ENCODE data around the gene ONECUT3. TPM values are rescaled to one million over a fixed set of nuclear protein-coding genes. Genes with fewer than 3 reads are reported as not detected.

The ONECUT3 gene
- polyA plus RNA-seq, 3 donors, result not detected

GRCh38 chr19:1763648-1764639 is 10.6 kb downstream of the ONECUT3 start:
- no peak overlapping the region for H3K27ac ChIP-seq (ENCODE audit: low read depth, low read length)
- 7 to 12% (median 8%) methylated on average over 39 of the region's 39 CpGs for WGBS, 3 donors

- 7 to 12% (median 10%) methylated on average over 15 of the region's 15 CpGs for WGBS, 3 donors
- no peak overlapping the region for H3K27ac ChIP-seq (ENCODE audit: low read depth, low read length)
Measured at GRCh38 chr19:1764729-1765128, 11.4 kb downstream of the ONECUT3 start.

- WGBS, 3 donors, result 9 to 12% (median 11%) methylated on average over 30 to 33 of the region's 33 CpGs
- H3K27ac ChIP-seq (ENCODE audit: low read depth, low read length), result no peak overlapping the region
Measured at GRCh38 chr19:1765232-1765903, 12.1 kb downstream of the ONECUT3 start.

- 4 to 7% (median 5%) methylated on average over 34 to 38 of the region's 38 CpGs for WGBS, 3 donors
- no peak overlapping the region for H3K27ac ChIP-seq (ENCODE audit: low read depth, low read length)
Measured at GRCh38 chr19:1765904-1766799, 12.8 kb downstream of the ONECUT3 start.

GRCh38 chr19:1766800-1767352 is 13.6 kb downstream of the ONECUT3 start:
- 18 to 21% (median 19%) methylated on average over 10 of the region's 10 CpGs for WGBS, 3 donors
- no peak overlapping the region for H3K27ac ChIP-seq (ENCODE audit: low read depth, low read length)

GRCh38 chr19:1767464-1767933 is 14.2 kb downstream of the ONECUT3 start:
- WGBS, 3 donors, result 4 to 6% (median 5%) methylated on average over 19 to 21 of the region's 21 CpGs
- no peak overlapping the region for H3K27ac ChIP-seq (ENCODE audit: low read depth, low read length)

GRCh38 chr19:1768248-1768647 is 14.9 kb downstream of the ONECUT3 start:
- WGBS, 3 donors, result 15 to 18% (median 17%) methylated on average over 13 of the region's 13 CpGs
- H3K27ac ChIP-seq (ENCODE audit: low read depth, low read length), result no peak overlapping the region

GRCh38 chr19:1768918-1769644 is 15.8 kb downstream of the ONECUT3 start:
- WGBS, 3 donors, result 72 to 80% (median 79%) methylated on average over 9 of the region's 9 CpGs
- H3K27ac ChIP-seq (ENCODE audit: low read depth, low read length), result no peak overlapping the region

GRCh38 chr19:1769645-1769985 is 16.3 kb downstream of the ONECUT3 start:
- 2 to 6% (median 5%) methylated on average over 12 of the region's 12 CpGs for WGBS, 3 donors

GRCh38 chr19:1770866-1771576 is 17.7 kb downstream of the ONECUT3 start:
- no peak overlapping the region for H3K27ac ChIP-seq (ENCODE audit: low read depth, low read length)
- WGBS, 3 donors, result 80 to 92% (median 90%) methylated on average over 4 of the region's 4 CpGs

More at GRCh38 chr19:1769645-1769985, 16.3 kb downstream of the ONECUT3 start:
- H3K27ac ChIP-seq (ENCODE audit: low read depth, low read length), result no peak overlapping the region

- 36 to 58% (median 56%) methylated on average over 8 of the region's 8 CpGs for WGBS, 3 donors
- H3K27ac ChIP-seq (ENCODE audit: low read depth, low read length), result no peak overlapping the region
Measured at GRCh38 chr19:1773184-1773583, 19.9 kb downstream of the ONECUT3 start.

GRCh38 chr19:1774989-1775772 is 21.9 kb downstream of the ONECUT3 start:
- H3K27ac ChIP-seq (ENCODE audit: low read depth, low read length), result no peak overlapping the region
- WGBS, 3 donors, result 9 to 14% (median 10%) methylated on average over 41 to 59 of the region's 59 CpGs

GRCh38 chr19:1775951-1776605 is 22.8 kb downstream of the ONECUT3 start:
- 2 to 4% (median 3%) methylated on average over 47 to 50 of the region's 50 CpGs for WGBS, 3 donors
- no peak overlapping the region for H3K27ac ChIP-seq (ENCODE audit: low read depth, low read length)

- 5 to 11% (median 8%) methylated on average over 23 of the region's 23 CpGs for WGBS, 3 donors
- no peak overlapping the region for H3K27ac ChIP-seq (ENCODE audit: low read depth, low read length)
Measured at GRCh38 chr19:1776606-1777147, 23.4 kb downstream of the ONECUT3 start.

GRCh38 chr19:1777149-1777548 is 23.8 kb downstream of the ONECUT3 start:
- 53 to 64% (median 57%) methylated on average over 10 of the region's 10 CpGs for WGBS, 3 donors
- no peak overlapping the region for H3K27ac ChIP-seq (ENCODE audit: low read depth, low read length)
